ENCODE results near the gene CEP57L1. TPM values are rescaled to one million over a fixed set of nuclear protein-coding genes. Genes with fewer than 3 reads are reported as not detected.

Gene CEP57L1
- total RNA-seq, 6 donors from 2014 or later: 6.8 to 34.6 (median 12.8) TPM

DNA sequence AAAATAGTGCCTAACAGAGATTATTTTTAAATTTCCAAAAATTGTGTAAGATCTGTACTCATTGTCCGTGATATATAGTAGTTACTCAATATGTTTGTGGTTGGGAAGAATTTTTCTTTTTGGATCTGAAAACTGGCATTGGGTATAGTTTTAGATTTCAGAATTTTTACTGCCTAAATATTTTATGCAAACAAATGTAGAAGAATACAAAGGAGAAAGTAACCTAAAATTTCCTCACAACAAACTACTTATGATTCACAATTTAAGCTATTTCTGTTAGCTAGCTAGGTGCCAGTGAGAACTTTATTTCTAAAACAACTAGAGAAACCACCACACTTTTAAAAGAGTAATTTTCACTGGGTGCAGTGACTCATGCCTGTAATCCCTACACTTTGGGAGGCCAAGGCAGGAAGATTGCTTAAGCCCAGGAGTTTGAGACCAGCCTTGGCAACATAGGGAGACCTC lies 39.5 kb upstream of the CEP57L1 start:
- Histone ChIP-seq H3K9me3 (no peaks in the 10 kb centered on the region), H3K4me1 (peaks cover 22 to 40% (median 30%) of the 10 kb centered on the region in 4 donors), H3K27ac (peak overlapping the region in 3 of 4 donors; percentile 2 to 30 (median 22)), H3K36me3 (no peaks in the 10 kb centered on the region), H3K4me3 (no peak overlapping the region), H3K27me3 (no peaks in the 10 kb centered on the region)
- ATAC-seq (ENCODE audit: low FRiP score in 2 of 2) (no peak), DNase-seq (no peak)
- TF ChIP-seq POLR2A (IDR thresholded peaks at IDR 0.05) (no peak), EP300 (IDR thresholded peaks at IDR 0.05) (no peak), POLR2AphosphoS5 (IDR thresholded peaks at IDR 0.05) (no peak)
- TF ChIP-seq, protein P1, sequence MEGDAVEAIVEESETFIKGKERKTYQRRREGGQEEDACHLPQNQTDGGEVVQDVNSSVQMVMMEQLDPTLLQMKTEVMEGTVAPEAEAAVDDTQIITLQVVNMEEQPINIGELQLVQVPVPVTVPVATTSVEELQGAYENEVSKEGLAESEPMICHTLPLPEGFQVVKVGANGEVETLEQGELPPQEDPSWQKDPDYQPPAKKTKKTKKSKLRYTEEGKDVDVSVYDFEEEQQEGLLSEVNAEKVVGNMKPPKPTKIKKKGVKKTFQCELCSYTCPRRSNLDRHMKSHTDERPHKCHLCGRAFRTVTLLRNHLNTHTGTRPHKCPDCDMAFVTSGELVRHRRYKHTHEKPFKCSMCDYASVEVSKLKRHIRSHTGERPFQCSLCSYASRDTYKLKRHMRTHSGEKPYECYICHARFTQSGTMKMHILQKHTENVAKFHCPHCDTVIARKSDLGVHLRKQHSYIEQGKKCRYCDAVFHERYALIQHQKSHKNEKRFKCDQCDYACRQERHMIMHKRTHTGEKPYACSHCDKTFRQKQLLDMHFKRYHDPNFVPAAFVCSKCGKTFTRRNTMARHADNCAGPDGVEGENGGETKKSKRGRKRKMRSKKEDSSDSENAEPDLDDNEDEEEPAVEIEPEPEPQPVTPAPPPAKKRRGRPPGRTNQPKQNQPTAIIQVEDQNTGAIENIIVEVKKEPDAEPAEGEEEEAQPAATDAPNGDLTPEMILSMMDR (IDR thresholded peaks at IDR 0.05): no peak
- WGBS, 2 donors: 73 to 77% methylated on average over 1 of the region's 1 CpG

DNA sequence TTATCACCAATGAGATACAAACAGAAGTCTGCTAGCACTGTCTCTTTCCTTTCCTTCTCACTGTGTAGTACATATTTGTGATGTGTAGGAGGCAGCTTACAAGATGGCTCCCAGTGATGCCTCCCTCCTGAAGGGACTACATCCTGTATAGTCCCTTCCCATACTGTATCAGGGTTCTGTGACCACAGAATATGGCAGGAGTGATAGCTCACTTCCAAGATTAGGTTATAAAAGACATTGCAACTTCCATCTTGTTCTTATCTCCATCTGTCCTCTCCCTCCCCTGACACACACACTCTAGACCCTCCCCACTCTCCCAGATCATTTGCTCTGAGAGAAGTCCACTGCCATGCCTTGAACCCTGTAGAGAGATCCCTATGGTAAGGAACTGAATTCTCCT lies 38.6 kb upstream of the CEP57L1 start:
- no peak overlapping the region for H3K4me3 ChIP-seq
- TF ChIP-seq, protein P1 (IDR thresholded peaks at IDR 0.05): no peak
- no peak for TF ChIP-seq POLR2AphosphoS5 (IDR thresholded peaks at IDR 0.05)
- no peak for TF ChIP-seq POLR2A (IDR thresholded peaks at IDR 0.05)
- no peak for TF ChIP-seq EP300 (IDR thresholded peaks at IDR 0.05)
- ATAC-seq (ENCODE audit: low FRiP score in 2 of 2): no peak
- H3K36me3 ChIP-seq: no peaks in the 10 kb centered on the region
- H3K4me1 ChIP-seq: peaks cover 22 to 40% (median 32%) of the 10 kb centered on the region in 4 donors
- no peak for DNase-seq
- peak overlapping the region in 1 of 4 donors; percentile 2 for H3K27ac ChIP-seq
- H3K9me3 ChIP-seq: no peaks in the 10 kb centered on the region
- no peaks in the 10 kb centered on the region for H3K27me3 ChIP-seq

DNA sequence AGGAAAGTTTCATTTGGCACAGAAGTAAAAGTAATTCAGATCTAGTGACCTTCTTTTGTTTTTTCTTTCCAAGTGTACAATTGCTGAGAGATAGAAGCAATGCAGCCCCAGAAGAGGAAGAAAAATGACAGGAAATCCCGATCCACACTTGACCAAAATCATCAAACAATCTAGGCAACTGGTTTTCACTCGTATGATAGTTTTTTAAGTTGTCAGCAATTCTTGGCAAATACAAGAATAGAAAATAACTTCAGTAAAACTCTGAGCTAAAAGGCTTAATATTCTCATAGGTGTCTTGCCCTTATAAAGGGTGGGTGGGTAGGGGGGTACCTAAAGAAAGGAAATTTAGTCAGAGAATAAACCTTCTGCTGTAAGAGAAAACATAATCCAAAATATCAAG lies 36.7 kb upstream of the CEP57L1 start:
- Histone ChIP-seq H3K27ac (peak overlapping the region in 3 of 4 donors; percentile 19 to 79 (median 50)), H3K27me3 (no peaks in the 10 kb centered on the region), H3K36me3 (no peaks in the 10 kb centered on the region), H3K4me1 (peaks cover 28 to 30% (median 29%) of the 10 kb centered on the region in 4 donors), H3K9me3 (no peaks in the 10 kb centered on the region), H3K4me3 (no peak overlapping the region)
- 18 to 25% methylated on average over 2 of the region's 2 CpGs for WGBS, 2 donors
- DNase-seq: no peak
- no peak for ATAC-seq (ENCODE audit: low FRiP score in 2 of 2)
- TF ChIP-seq POLR2AphosphoS5 (IDR thresholded peaks at IDR 0.05): no peak
- TF ChIP-seq, protein P1 (IDR thresholded peaks at IDR 0.05): no peak
- no peak for TF ChIP-seq EP300 (IDR thresholded peaks at IDR 0.05)
- TF ChIP-seq POLR2A (IDR thresholded peaks at IDR 0.05): no peak

DNA sequence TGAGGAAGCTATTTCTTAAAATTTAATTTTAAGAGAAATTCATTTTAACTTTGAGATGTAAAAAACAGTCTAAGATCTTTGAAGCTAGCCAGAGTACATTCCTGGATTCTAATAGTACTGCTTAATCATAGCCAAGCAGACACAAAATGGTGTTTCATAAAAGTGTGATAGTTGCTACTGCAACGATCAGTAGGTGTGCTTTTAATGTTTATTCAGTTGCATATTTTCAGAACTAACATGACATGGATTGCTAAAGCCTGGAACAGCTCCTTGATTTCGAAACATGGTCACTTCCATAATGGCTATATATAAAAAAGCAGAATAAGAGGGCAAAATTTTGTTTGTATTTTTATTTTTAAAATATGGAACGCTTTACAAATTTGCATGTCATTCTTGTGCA lies 36.2 kb upstream of the CEP57L1 start:
- 30 to 44% methylated on average over 3 of the region's 3 CpGs for WGBS, 2 donors
- Histone ChIP-seq H3K36me3 (no peaks in the 10 kb centered on the region), H3K4me1 (peaks cover 28 to 30% (median 29%) of the 10 kb centered on the region in 4 donors), H3K4me3 (no peak overlapping the region), H3K27me3 (no peaks in the 10 kb centered on the region), H3K27ac (peak overlapping the region in 3 of 4 donors; percentile 19 to 79 (median 50)), H3K9me3 (no peaks in the 10 kb centered on the region)
- TF ChIP-seq POLR2AphosphoS5 (IDR thresholded peaks at IDR 0.05) (no peak), EP300 (IDR thresholded peaks at IDR 0.05) (no peak), POLR2A (IDR thresholded peaks at IDR 0.05) (no peak)
- TF ChIP-seq, protein P1 (IDR thresholded peaks at IDR 0.05): no peak
- ATAC-seq (ENCODE audit: low FRiP score in 2 of 2) (peak in 1 of 2 donors; percentile 45), DNase-seq (no peak)

DNA sequence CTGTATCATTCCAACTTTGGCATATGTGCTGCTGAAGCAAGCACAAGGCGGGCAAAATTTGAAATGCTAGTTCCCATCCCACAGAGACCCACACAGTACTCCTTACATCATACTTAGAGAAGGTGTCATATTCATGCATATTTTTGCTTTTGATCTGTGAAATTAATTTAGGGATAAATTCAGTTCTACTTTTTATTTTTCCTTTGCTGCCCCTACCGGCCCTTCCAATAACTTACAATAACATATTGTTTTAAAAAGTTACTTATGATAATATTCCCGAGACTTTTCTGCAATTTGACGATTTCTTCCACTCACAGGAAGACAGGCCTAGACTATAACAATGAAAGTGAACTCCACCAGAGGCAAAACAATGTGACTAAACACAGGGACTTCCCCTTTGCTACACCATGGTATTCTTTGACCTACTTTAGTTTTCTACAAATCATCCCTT lies 35.7 kb upstream of the CEP57L1 start:
- TF ChIP-seq POLR2A (IDR thresholded peaks at IDR 0.05) (no peak), EP300 (IDR thresholded peaks at IDR 0.05) (no peak), POLR2AphosphoS5 (IDR thresholded peaks at IDR 0.05) (no peak)
- TF ChIP-seq, protein P1 (IDR thresholded peaks at IDR 0.05): peak in 2 of 6 experiments; percentile 9 to 14
- peak; percentile 71 to 81 for ATAC-seq (ENCODE audit: low FRiP score in 2 of 2)
- Histone ChIP-seq H3K9me3 (no peaks in the 10 kb centered on the region), H3K27me3 (no peaks in the 10 kb centered on the region), H3K36me3 (no peaks in the 10 kb centered on the region), H3K4me1 (peaks cover 28 to 30% (median 29%) of the 10 kb centered on the region in 4 donors), H3K4me3 (no peak overlapping the region), H3K27ac (peak overlapping the region; percentile 19 to 79 (median 50))
- WGBS, 2 donors: 21 to 28% methylated on average over 4 of the region's 4 CpGs
- DNase-seq: no peak

Data from upper lobe of left lung (tissue), 6 donors.